IMR-90 (cell line): Measurements from ENCODE around the gene TFAP2C. TPM values are rescaled to one million over a fixed set of nuclear protein-coding genes. Genes with fewer than 3 reads are reported as not detected.

Source experiments
- ATAC-seq: fragments of 200-7000 bp; cut with Tn5 transposase; 2 replicates; pipeline ENCODE4 v1.9.1; 2020; ENCODE audit warnings: low read depth, mild to moderate bottlenecking, moderate library complexity
- BruUV-seq: library from RNA; stranded (reverse); fragments of 400-500 nt; replicated peaks from 2 replicates; lab custom pipeline; 2021; lab: Mats Ljungman, UMichigan
- CTCF ChIA-PET: fragments of 300-600 bp; formaldehyde crosslinking; extraction: SDS; loops from one replicate; lab custom pipeline; 2021; ENCODE audit warnings: antibody characterized with exemption; lab: Yijun Ruan, JAX
- POLR2A ChIA-PET: fragments of 300-600 bp; sonication (Branson Sonifier 250); formaldehyde crosslinking; loops from one replicate; lab custom pipeline; 2022; ENCODE audit warnings: antibody characterized with exemption; ENCODE audit not compliant: unreplicated experiment; lab: Charles Lee
- DNase-seq: peaks from one replicate; pipeline ENCODE4 v3.0.0; 2013
- H2AFZ ChIP-seq: replicated peaks from 2 replicates; pipeline ENCODE3; 2013; ENCODE audit warnings: low read length, mild to moderate bottlenecking; ENCODE audit not compliant: poor library complexity
- H2AK5ac ChIP-seq: 2 replicates; pipeline ENCODE4 v1.6.1; 2013; ENCODE audit warnings: low read depth, low read length, inconsistent platforms
- H2AK9ac ChIP-seq: replicated peaks from 2 replicates; pipeline ENCODE3; 2013; ENCODE audit warnings: mild to moderate bottlenecking, low read depth, low read length, moderate library complexity; ENCODE audit not compliant: poor library complexity
- H2BK120ac ChIP-seq: 2 replicates; pipeline ENCODE4 v1.6.1; 2013; ENCODE audit warnings: low read depth, low read length, inconsistent platforms
- H2BK15ac ChIP-seq: 3 replicates; pipeline ENCODE4 v1.6.1; 2013; ENCODE audit warnings: low read depth, low read length, inconsistent platforms
- H2BK20ac ChIP-seq: 2 replicates; pipeline ENCODE4 v1.6.1; 2013; ENCODE audit warnings: low read depth, mild to moderate bottlenecking, inconsistent platforms, low read length, moderate library complexity
- H2BK5ac ChIP-seq: 2 replicates; pipeline ENCODE4 v1.6.1; 2013; ENCODE audit warnings: mild to moderate bottlenecking, low read depth, low read length, inconsistent platforms; ENCODE audit not compliant: poor library complexity, severe bottlenecking
- H3K14ac ChIP-seq: replicated peaks from 2 replicates; pipeline ENCODE4 v1.6.1; 2013; ENCODE audit warnings: low read depth, low read length, inconsistent platforms
- H3K18ac ChIP-seq: 2 replicates; pipeline ENCODE4 v1.6.1; 2013; ENCODE audit warnings: low read depth, low read length, control low read depth
- H3K23ac ChIP-seq: 2 replicates; pipeline ENCODE4 v1.6.1; 2013; ENCODE audit warnings: low read depth, low read length, inconsistent platforms
- H3K27ac ChIP-seq: 2 replicates; pipeline ENCODE4 v1.5.1; 2013; ENCODE audit warnings: mild to moderate bottlenecking, control low read depth, low read length; ENCODE audit not compliant: insufficient read depth
- H3K27me3 ChIP-seq: 2 replicates; pipeline ENCODE4 v1.6.1; 2013; ENCODE audit warnings: low read length; ENCODE audit not compliant: control insufficient read depth, insufficient read depth
- H3K36me3 ChIP-seq: 2 replicates; pipeline ENCODE4 v1.6.1; 2013; ENCODE audit warnings: low read length, mixed read lengths; ENCODE audit not compliant: control insufficient read depth, insufficient read depth
- H3K4ac ChIP-seq: 2 replicates; pipeline ENCODE4 v1.6.1; 2013; ENCODE audit warnings: low read depth, low read length, inconsistent platforms
- H3K4me1 ChIP-seq: 2 replicates; pipeline ENCODE4 v1.6.1; 2013; ENCODE audit warnings: low read length, mixed read lengths; ENCODE audit not compliant: control insufficient read depth, insufficient read depth
- H3K4me2 ChIP-seq: 2 replicates; pipeline ENCODE4 v1.6.1; 2013; ENCODE audit warnings: low read depth, mild to moderate bottlenecking, control low read depth, low read length, moderate library complexity
- H3K4me3 ChIP-seq: 2 replicates; pipeline ENCODE4 v1.5.1; 2013; ENCODE audit warnings: low read depth, mild to moderate bottlenecking, control low read depth, low read length, moderate library complexity; ENCODE audit not compliant: insufficient read depth
- H3K56ac ChIP-seq: 2 replicates; pipeline ENCODE4 v1.6.1; 2013; ENCODE audit warnings: low read length, inconsistent platforms; ENCODE audit not compliant: insufficient read depth; ENCODE audit errors: extremely low read depth
- H3K79me1 ChIP-seq, 2 experiments: 2 replicates each; pipeline ENCODE4 v1.6.1; 2013; ENCODE audit warnings: low read length in 2 of 2, inconsistent platforms in 1 of 2, low read depth in 1 of 2
- H3K9ac ChIP-seq: 2 replicates; pipeline ENCODE4 v1.6.1; 2013; ENCODE audit warnings: low read depth, low read length, control low read depth
- H3K9me1 ChIP-seq: 2 replicates; pipeline ENCODE4 v1.6.1; 2013; ENCODE audit warnings: low read length, inconsistent platforms; ENCODE audit not compliant: insufficient read depth
- H3K9me3 ChIP-seq: 2 replicates; pipeline ENCODE4 v1.6.1; 2013; ENCODE audit warnings: low read length; ENCODE audit not compliant: control insufficient read depth, insufficient read depth
- H4K20me1 ChIP-seq: 2 replicates; pipeline ENCODE4 v1.6.1; 2013; ENCODE audit warnings: low read length, inconsistent platforms; ENCODE audit not compliant: insufficient read depth
- H4K5ac ChIP-seq: 2 replicates; pipeline ENCODE4 v1.6.1; 2013; ENCODE audit warnings: mild to moderate bottlenecking, low read depth, low read length, control low read depth
- H4K8ac ChIP-seq, 2 experiments: 2 replicates each; pipeline ENCODE4 v1.6.1; 2013; ENCODE audit warnings: low read depth in 2 of 2, low read length in 2 of 2, control low read depth in 1 of 2, inconsistent platforms in 1 of 2
- H4K91ac ChIP-seq: 2 replicates; pipeline ENCODE4 v1.6.1; 2013; ENCODE audit warnings: low read depth, low read length, inconsistent platforms; ENCODE audit not compliant: insufficient read depth
- BHLHE40 ChIP-seq: fragments of 150-350 bp; IDR thresholded peaks from 2 replicates; pipeline ENCODE4 v1.6.1; 2016; ENCODE audit warnings: mild to moderate bottlenecking, low read depth, low read length
- CEBPB ChIP-seq: IDR thresholded peaks from 2 replicates; pipeline ENCODE4 v1.6.1; 2012; ENCODE audit warnings: low read depth, low read length, improper control_type of control experiment
- CTCF ChIP-seq: conservative IDR thresholded peaks from 2 replicates; pipeline ENCODE4 v1.5.1; 2012; ENCODE audit warnings: mild to moderate bottlenecking, low read depth, low read length, improper control_type of control experiment
- FOS ChIP-seq: fragments of 150-350 bp; IDR thresholded peaks from 2 replicates; pipeline ENCODE4 v1.6.1; 2016; ENCODE audit warnings: low read depth, low read length
- MAFK ChIP-seq: IDR thresholded peaks from 2 replicates; pipeline ENCODE4 v1.6.1; 2012; ENCODE audit warnings: low read depth, low read length, improper control_type of control experiment
- MAZ ChIP-seq: IDR thresholded peaks from 2 replicates; pipeline ENCODE4 v1.6.1; 2012; ENCODE audit warnings: low read depth, mild to moderate bottlenecking, low read length, improper control_type of control experiment, moderate library complexity, borderline replicate concordance
- MXI1 ChIP-seq: IDR thresholded peaks from 2 replicates; pipeline ENCODE4 v1.6.1; 2012; ENCODE audit warnings: low read depth, mild to moderate bottlenecking, low read length, moderate library complexity, borderline replicate concordance
- NFE2L2 ChIP-seq: fragments of 150-350 bp; IDR thresholded peaks from 2 replicates; pipeline ENCODE4 v1.6.1; 2016; ENCODE audit warnings: low read depth, mild to moderate bottlenecking, low read length
- RAD21 ChIP-seq: IDR thresholded peaks from 2 replicates; pipeline ENCODE4 v1.6.1; 2012; ENCODE audit warnings: low read length, improper control_type of control experiment
- RFX5 ChIP-seq: IDR thresholded peaks from 2 replicates; pipeline ENCODE4 v1.8.0; 2012; ENCODE audit warnings: low read depth, mild to moderate bottlenecking, low read length, moderate library complexity
- WGBS, 2 experiments: methylation state at CpG; one replicate each; pipeline versions ENCODE4 v1.1.5 to v1.1.7; 2013; ENCODE audit warnings: missing lambda C conversion rate in 2 of 2; ENCODE audit not compliant: insufficient read length in 1 of 2; ENCODE audit errors: extremely low coverage in 2 of 2; 5-methylcytosine and 5-hydroxymethylcytosine counted together
- dilution Hi-C: fragments of 300-500 bp; cut with HindIII; formaldehyde crosslinking; loops from one replicate; pipeline ENCODE4 v1.14.3; 2018; ENCODE audit warnings: low sequenced_read_pairs; ENCODE audit not compliant: unreplicated experiment
- in situ Hi-C: fragments of 300-500 bp; cut with MboI; formaldehyde crosslinking; loops from 3 replicates; pipeline ENCODE4 v1.14.3; 2019; ENCODE audit warnings: low sequenced_read_pairs, inconsistent platforms, mixed read lengths
- intact Hi-C: fragments of 100-400 bp; cut with micrococcal nuclease; formaldehyde crosslinking; loops from 2 replicates; pipeline ENCODE4 v1.10.0; 2022
- polyA plus RNA-seq, 3 experiments: library from polyadenylated mRNA; depleted of rRNA; stranded (reverse); fragments of >200 nt; gene quantifications; 2 replicates each; pipeline ENCODE4 v1.2.3, GENCODE V29; 2012; ENCODE audit warnings: low replicate concordance in 1 of 3
- total RNA-seq: library from RNA; depleted of rRNA; stranded (reverse); fragments of >200 nt; gene quantifications from 2 replicates; pipeline ENCODE4 v1.2.3, GENCODE V29; 2012

The TFAP2C gene
- total and polyA plus RNA-seq, 2 of the 4 experiments (the other 2 are of a cell fraction), result under 0.01 to 0.05 TPM

- Histone ChIP-seq H2AFZ (no peak overlapping the region), H3K4me2 (no peak overlapping the region), H3K9ac (no peak overlapping the region), H3K27ac (no peak overlapping the region), H3K9me3 (no peaks in the 10 kb centered on the region), H4K91ac (no peak overlapping the region), H3K27me3 (peaks cover 9% of the 10 kb centered on the region), H3K36me3 (no peaks in the 10 kb centered on the region), H2AK9ac (no peak overlapping the region), H2BK5ac (no peak overlapping the region), H3K4ac (no peak overlapping the region), H3K4me3 (no peak overlapping the region), H3K14ac (no peak overlapping the region), H3K18ac (no peak overlapping the region), H3K9me1 (no peaks in the 10 kb centered on the region), H3K23ac (no peak overlapping the region), H4K20me1 (no peaks in the 10 kb centered on the region), H2BK120ac (no peak overlapping the region), H2AK5ac (no peak overlapping the region), H4K5ac (no peak overlapping the region), H4K8ac (no peak overlapping the region), H2BK20ac (no peak overlapping the region), H3K79me1 (no peaks in the 10 kb centered on the region), H3K4me1 (no peaks in the 10 kb centered on the region), H2BK15ac (no peak overlapping the region), H3K56ac (no peak overlapping the region)
- no CpG with 5 or more reads among the region's 2 CpGs for WGBS, 2 experiments
- CTCF ChIA-PET, result interaction anchor here (1.0 kb wide), 1 partner anchor 31 kb away, joined by 4 read pairs; no protein-coding TSS in a partner anchor
- in situ Hi-C loops (no loop called here), dilution Hi-C loops (no loop called here), intact Hi-C loops (no loop called here)
- BruUV-seq, result no TSS peak
- no peak for TF ChIP-seq BHLHE40
- TF ChIP-seq MAZ, result no peak
- no peak for TF ChIP-seq CTCF
- no peak for TF ChIP-seq CEBPB
- no peak for TF ChIP-seq FOS
- no peak for TF ChIP-seq RFX5
- TF ChIP-seq MAFK, result no peak
- no peak for TF ChIP-seq MXI1
- no peak for TF ChIP-seq RAD21
- no peak for TF ChIP-seq NFE2L2
- DNase-seq (no peak), ATAC-seq (no peak)
- POLR2A ChIA-PET, result no interaction called here
These were observed 47.4 kb upstream of the TFAP2C start for GRCh38 chr20:56581701-56582100.
